ENCODE results near the gene EIF4EBP2.

The EIF4EBP2 gene, protein sequence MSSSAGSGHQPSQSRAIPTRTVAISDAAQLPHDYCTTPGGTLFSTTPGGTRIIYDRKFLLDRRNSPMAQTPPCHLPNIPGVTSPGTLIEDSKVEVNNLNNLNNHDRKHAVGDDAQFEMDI

DNA sequence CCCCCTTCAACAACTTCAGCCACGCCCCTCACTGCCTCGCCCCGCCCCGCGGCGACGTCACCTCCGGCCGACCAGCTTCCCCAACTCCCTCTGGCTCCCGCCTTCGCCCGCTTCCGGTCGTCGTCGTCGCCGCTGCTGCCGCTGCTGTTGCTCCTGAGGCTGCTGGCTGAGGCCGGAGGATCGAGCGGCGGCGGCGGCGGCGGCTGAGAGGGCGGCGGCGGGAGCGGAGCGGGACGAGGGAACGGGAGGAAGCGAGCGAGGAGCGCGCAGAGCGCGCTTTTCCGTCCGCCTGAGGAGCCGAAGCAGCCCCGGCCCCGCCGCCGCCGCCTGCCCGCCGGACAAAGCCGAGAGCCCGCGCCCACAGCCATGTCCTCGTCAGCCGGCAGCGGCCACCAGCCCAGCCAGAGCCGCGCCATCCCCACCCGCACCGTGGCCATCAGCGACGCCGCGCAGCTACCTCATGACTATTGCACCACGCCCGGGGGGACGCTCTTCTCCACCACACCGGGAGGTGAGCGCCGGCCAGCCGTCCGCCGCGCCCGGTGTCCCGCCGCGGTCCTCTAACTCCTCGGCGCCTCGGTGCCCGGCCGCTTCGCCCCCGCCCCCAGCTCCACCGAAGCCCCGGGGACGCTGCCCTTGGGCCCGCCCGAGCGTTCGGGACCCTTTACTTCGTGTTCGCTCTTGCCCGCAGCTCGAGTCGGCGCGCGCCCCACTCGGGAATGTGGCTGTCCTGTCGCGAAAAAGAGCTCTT lies at the start of gene EIF4EBP2:
EIF4EBP2 (plus strand) TSS at position 110 of the 751 bp plus-strand sequence; CDS start at position 367, 257 bp downstream.
- peak; percentile 80 to 99 (median 96) for DNase-seq

DNA sequence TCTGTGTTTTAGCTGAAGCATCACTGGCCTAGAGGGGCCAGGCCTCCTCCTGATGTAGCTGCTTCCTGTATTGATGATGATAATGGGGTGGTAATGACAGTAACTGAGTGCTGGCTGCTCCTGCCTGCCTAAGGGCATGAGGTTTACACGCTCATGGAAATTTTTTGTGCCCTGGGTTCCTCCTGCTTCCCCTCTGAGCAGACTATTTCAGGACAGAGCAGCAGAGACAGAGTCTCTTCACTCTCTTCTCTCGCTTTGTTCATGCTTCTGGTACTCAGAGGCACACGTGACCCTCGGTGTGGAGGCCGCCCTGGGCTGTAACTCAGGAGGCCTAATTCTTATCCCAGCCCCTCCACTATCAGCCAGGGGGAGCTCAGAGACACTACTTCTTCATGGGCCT lies 49.4 kb upstream of the EIF4EBP2 start:
- peak in 4 of 56 donors; percentile 20 to 54 (median 24) for DNase-seq

DNA sequence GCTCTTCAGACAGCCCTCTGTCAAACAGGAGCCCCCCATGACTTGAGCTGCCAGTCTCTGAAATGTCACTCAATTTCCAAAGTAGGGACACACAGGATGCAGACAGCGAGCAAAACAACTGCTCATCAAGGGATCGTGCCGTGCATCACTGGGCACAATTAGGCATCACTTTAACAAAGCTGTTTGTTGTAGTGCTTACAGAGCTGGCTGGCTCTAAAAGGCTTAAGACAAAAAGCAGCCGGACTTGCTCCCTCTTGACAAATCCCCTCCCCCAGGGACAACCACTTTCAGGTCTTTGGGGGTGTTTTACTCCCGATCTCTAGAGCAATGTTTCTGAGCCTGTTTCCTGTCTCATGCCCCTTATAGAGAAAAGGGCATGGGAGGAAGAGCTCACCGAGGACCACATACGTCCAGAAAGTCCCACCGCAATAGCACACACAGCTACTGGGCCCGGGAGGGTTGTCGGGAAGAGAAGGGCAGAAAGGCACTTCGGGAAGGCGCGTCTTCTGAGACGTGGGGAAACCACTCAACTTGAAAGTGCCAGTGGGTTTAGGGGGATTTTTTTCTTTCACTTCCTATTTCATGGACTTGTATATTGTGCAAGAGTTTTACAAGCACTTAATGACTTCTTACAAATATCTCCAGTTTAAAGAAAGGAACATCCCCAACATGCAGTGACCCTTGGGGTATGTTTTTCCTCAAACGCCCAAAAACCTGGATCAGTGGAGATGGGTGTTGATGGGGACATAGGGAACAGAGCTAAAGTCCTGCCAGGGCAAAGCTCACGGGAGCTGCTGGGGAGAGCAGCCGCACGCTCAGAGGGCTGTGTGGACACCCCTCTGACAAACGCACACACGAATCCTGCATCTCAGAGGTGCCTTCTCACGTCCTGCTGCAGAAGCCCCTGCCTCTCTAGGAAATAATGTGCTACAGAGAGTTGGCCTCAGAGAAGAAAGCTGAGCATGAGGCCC lies 48.6 kb upstream of the EIF4EBP2 start:
- peak in 4 of 56 donors; percentile 5 to 25 (median 12) for DNase-seq

DNA sequence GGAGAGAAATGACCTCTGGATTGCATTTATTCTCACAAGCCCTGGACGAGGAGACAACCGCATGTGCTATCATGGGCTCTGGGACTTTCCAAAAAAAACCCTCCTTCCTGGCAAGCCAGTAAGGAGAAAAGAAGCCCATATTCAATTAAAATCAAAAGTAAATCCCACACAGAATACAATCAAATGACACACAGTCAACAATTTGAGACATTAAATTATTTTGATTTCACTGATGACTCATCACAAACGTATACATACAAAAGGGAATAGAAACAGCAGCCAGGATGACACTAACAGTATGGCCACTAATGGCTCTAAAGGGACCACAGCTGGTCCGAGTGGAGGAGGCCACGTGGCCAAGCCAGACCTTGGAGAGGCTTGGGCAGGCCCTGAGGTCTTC lies 46.4 kb upstream of the EIF4EBP2 start:
- DNase-seq = no peak

DNA sequence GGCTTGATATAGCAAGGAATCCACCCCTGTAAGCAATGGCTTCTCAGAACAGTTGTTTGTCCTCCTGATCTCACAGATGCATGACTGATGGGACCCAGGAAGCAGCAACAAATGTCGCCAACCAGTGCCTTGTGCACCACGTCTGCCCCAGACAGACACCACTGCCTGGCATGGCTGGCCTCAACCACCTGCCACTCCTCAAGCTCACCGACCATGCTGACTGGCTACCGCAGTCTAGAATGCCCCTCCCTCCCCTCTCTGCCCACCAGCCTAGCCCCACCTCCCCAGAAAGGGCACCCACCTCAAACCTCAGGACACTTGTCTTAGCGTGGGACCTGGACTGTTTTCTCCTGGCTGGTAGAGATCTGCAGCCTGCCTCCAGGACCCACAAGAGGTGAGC lies 45.5 kb upstream of the EIF4EBP2 start:
- DNase-seq = no peak

DNA sequence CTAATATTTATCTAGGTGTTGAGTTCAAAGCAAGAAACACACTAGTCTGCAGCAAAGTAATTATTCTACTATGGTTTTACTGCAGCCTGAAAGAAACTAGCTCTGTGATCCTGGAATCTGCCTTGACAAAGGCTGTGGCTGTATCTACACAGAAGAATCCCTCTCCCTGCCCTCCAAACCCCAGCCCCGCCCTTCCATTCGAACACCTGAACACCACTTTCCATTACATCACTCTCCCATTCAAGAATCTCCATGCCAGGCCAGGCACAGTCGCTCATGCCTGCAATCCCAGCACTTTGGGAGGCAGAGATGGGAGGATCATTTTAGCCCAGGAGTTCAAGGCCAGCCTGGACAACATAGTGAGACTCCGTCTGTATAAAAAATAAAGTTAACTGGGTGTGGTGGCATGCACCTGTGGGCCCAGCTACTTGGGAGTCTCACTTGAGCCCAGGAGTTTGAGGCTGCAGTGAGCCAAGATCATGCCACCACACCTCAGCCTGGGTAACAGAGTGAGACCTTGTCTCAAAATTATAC lies 44.9 kb upstream of the EIF4EBP2 start:
- DNase-seq = no peak

DNA sequence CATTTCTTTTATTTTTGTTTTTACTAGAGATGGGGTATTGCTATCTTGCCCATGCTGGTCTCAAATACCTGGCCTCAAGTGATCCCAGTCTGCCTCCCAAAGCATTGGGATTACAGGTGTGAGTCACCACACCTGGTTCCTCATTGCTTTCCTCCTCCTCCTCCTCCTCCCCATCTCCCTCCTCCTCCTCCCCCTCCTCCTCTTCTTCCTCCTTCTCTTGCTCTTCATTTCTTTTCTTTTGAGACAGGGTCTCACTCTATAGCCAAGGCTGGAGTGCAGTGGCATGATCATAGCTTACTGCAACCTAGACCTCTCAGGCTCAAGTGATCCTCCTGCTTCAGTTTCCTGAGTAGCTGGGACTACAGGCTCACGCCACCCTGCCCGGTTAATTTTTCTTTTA lies 43.7 kb upstream of the EIF4EBP2 start:
- DNase-seq = no peak

DNA sequence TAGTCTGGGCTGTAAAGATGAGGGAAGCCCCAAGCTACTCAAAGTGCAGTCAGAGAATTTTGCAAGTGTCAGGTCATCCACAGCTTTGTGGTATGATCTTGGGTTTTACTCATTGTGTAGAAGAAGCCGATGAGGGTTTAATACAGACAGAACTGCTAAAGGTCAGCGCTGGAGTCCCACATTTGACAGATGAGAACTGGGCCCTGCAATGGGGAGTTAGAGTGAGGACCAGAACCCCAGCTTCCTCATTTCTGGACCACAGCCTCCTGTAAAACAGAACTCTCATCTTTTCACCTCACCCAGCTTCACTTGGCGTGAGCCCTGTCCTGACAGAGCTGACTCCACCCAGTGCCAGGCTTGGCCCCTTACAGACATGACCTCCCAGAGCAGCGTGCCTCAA lies 41.6 kb upstream of the EIF4EBP2 start:
- no peak for DNase-seq

DNA sequence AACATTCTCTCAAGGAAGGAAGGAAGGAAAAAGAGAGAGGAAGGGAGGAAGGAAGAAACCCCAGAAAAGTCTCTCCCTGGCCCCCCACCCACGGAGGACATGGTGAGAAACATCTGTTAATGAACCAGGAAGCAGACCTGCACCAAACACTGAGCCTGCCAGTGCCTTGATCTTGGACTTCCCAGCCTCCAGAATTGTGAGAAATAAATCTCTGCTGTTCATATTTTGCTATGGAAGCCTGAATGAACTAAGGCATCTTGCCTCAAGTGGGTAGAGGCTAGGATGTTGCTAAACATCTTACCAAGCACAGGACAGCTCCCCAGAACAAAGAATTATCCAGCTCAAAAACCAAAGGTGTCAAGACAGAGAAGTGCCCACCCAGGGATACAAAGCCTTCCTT lies 40.7 kb upstream of the EIF4EBP2 start:
- no peak for DNase-seq

DNA sequence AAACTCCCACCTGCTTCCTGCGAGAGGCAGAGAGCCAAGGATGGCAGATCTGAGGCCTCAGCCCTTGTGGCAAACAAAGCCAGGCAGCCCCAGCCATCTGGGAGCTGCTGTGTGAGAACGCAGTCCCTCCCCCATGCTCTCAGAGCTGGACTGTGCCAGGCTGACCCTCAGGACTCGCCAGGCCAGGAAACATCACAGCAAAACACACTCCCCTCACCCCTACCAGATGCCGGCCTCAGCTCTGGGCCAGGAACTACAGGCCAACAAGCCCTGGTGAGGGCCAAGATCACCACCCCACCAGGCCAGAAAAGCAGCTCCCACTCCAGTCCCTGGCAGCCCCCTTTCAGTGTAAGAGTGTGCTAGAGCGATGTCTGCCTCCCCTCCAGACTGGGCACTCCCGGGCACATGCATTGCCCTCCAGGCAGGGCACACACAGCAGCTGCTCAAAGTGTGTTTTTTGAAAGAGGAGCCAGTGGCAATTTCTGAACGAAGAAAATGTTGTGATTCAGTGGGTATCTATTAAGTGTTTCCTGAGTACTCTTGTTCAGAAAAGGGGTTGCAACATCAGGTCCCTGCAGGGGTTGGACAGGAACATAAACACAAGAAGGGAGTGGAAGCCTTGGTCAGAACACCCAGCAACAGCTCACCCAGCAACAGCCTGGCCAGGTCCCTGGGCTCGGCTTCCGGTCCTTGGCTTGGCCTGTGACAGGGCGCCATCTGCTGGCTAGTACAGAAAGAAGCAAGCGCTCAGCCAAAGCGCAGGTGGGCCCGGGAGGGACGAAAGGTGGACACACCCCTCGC lies 39.8 kb upstream of the EIF4EBP2 start:
- DNase-seq = peak; percentile 37 to 91 (median 77)

DNA sequence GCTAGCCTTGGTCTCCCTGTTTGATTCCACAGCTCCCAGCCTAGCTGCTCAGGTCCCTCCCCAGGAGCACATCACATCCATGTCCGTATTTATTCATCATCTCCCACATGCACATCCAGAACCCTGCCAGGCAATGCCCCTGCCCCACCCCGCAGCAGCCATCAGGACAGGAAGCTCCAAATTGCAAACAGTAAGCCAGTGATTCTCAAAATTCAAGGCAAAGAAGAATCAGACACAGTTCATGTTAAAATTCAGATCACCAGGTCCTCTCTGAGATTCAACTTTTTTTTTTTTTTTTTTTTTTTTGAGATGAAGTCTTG lies 39.2 kb upstream of the EIF4EBP2 start:
- no peak for DNase-seq

DNA sequence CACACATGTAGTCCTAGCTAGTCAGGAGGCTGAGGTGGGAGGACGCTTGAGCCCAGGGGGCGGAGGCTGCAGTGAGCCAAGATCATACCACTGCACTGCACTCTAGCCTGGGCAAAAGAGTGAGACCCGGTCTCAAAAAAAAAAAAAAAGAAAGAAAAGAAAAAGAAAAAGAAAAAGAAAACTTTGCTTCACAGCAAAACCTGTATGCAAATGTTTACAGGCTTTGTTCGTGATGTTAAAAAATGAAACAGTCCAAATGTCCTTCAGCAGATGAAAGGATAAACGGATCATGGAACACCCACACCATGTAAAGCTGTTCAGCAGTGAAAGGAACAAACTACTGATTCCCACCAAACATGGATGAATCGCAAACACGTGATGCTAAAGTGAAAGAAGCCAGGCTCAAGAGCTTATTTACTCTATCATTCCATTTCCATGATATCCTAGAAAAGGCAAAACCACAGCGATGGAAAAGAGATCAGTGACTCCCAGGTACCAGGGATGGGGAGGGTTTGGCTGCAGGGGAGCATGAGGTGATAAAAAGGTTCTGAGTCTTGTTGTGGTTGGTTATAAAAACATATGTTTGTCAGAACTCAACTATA lies 36.6 kb upstream of the EIF4EBP2 start:
- DNase-seq = no peak

DNA sequence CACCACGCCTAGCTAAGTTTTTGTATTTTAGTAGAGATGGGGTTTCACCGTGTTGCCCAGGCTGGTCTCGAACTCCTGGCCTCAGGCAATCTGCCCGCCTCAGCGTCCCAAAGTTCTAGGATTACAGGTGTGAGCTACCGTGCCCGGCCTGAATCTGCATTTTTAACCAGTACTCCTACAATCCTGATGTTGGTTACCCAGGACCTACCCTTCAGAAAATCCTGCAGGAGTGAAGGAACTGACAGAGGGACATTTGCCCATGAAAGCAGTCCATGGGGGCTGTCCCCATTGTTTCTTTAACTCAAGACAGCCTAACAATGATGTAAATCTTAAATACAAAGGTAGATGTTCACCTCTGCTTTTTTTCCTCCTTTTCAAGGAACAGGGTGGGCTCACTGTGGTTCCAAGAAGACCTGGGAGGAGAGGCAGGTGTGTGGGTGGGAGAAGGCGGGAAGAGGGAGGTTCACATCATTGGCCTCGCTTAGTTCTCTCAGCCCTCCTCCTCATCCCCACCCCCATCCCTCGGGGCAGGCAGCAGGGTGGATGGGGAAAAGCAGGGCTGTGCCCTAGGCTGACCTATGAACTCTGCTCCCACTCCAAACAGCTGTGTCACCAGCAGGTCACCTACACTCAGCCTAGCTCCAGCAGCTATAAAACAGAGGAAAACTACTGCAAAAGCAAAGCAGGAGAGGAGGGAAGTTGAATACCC lies 35.0 kb upstream of the EIF4EBP2 start:
- DNase-seq = no peak

DNA sequence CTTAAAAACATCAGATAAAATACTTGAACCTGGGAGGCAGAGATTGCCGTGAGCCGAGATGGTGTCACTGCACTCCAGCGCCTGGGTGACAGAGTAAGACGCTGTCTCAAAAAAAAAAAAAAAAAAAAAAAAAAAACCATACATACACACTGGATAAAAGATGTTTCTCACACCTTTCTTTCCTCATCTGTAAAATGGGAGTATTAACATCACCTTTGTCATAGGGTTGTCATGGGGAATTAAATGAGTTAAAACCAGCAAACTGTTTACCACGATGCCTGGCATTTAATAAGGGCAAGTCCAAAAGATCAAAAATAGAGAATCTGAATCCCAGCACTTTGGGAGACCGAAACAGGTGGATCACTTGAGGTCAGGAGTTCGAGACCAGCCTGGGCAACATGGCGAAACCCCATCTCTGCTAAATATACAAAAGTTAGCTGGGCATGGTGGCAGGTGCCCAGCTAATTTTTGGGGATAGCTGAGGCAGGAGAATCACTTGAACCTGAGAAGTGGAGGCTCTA lies 34.4 kb upstream of the EIF4EBP2 start:
- DNase-seq = no peak

DNA sequence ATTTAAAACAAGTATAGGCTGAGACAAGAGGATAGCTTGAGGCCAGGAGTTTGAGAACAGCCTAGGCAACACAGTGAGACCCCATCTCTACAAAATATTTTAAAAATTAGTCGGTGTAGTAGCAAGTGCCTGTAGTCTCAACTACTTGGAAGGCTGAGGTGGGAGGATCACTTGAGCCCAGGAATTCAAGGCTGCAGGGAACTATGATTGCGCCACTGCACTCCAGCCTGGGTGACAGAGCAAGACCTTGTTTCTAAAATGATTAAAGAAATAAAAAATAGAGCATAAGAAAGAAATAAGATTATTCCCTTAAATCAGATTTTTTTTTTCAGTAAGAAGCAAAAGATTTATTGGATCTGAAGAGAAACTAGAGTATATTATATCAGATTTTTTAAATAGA lies 33.2 kb upstream of the EIF4EBP2 start:
- DNase-seq = no peak

DNA sequence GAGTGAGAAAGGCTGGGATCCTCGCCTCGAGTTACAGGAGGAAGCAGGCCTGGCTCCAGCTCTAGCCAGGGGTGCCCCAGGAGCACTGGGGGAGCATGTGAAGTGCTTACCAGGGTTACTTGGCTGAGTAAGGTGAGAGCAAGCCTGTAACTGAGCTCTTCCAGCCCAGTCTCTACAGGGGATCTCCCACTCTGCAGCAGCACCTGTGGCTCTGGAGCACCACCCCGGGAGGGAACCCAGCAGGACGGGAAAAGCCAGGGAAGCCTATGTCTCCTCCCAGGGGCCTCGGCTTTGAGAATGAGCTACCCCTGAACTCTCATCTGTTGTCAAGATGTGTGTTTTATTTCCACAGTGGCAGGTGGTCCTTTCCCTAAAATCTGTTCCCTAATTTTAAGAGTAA lies 32.1 kb upstream of the EIF4EBP2 start:
- no peak for DNase-seq

DNA sequence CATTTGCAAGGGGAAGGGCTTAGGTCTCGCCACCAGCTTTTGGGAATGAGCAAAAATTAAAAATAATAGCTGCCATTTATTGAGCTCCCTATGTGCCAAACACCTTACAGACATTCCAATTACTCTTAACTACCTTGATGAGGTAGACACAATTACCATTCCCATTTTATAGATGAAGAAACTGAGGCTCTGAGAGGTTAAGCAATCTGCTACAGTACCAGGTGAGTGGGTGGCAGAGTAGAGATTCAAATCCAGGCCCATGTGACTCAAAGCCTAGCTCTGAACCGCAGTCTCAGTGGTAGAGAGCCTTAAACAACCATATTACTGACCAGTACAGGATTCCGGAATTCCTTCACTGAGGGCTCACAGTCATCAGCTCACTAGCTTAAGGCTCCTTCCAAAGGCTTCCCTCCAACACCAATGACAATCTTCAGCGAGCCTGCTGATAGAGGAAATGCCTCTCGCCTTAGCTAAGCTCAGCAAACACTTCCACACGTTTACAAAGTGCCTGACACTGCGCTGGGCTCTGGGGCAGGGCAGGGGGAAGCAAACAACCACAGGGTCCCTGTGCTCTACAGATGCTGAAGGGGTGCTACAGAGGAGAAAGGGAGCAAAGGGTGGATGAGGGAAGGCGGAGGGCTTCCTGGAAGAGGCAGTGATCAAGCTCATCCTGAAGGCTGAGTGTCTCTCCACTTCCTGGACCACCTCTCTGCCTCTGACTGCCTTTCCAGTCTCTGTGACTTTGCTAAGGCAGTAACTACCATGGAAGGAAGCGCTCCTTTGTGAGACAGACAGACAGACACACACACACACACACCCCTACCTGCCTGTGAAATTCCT lies 28.9 kb upstream of the EIF4EBP2 start:
- DNase-seq = no peak

DNA sequence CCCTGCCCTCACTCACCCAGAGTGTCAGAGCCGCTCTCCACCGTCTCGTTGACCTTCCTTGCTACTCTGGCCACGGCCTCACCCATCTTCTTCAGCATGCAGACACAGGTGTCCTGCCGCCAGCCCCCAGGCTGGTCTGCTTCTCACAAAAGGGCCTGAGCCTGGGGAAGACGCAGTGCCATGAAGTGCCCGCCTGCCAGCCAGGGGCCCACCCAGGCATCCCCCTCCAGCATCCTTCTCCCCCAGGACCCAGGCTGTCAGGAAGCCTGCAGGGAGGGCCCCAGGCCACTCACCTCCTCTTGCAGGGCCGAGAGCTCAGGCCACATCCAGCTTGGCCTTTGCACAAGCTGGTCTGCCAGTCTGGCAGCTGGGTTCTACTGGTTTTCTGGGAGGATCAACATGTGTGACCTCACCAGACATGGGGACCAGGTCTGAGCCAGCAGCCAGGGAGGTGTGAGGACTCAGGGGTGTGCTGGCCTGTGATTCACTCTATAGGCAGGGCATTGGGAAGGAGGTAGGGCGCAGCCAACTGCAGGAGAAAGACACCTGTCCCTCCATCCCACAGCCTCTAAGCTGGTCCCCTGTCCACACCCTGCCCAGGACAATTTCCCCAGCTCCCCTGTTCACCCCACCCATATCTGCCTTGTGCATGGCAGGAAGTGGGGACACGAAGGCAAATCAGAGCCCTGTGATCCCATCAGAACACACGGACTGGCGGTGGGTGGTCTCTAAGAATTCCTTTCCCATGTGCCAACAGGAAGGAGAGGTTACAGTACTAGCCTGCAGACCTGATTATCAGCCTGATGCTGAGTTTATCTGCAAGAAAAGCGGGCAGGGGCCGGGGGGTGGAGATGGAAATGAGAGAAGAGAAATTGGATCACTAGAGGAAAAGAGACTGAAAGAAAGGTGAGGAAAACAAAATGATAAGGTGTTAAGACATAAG lies 27.2 kb upstream of the EIF4EBP2 start:
- DNase-seq = no peak
